GM12801 (cell line): ENCODE measurements around the gene KPNA1.

Source experiments
- CTCF ChIP-seq: IDR thresholded peaks from one replicate; pipeline ENCODE4 v1.5.1; 2011; ENCODE audit warnings: control low read depth; ENCODE audit not compliant: insufficient read length; ENCODE audit errors: extremely low read depth

Gene KPNA1

GRCh38 chr3:122508135-122508914, 6.4 kb downstream of the KPNA1 start:
- TF ChIP-seq CTCF: no peak

GRCh38 chr3:122506450-122506849, 8.3 kb downstream of the KPNA1 start:
- no peak for TF ChIP-seq CTCF

GRCh38 chr3:122505676-122506075, 9.1 kb downstream of the KPNA1 start:
- TF ChIP-seq CTCF: no peak

GRCh38 chr3:122502941-122503340, 11.8 kb downstream of the KPNA1 start:
- no peak for TF ChIP-seq CTCF

- no peak for TF ChIP-seq CTCF
Observed at GRCh38 chr3:122502139-122502538, 12.6 kb downstream of the KPNA1 start.

GRCh38 chr3:122498152-122498551, 16.6 kb downstream of the KPNA1 start:
- TF ChIP-seq CTCF: no peak

- TF ChIP-seq CTCF: no peak
Observed at GRCh38 chr3:122497425-122497824, 17.3 kb downstream of the KPNA1 start.
